Measurements from ENCODE around the gene KAT5.

- TF ChIP-seq CTCF (conservative IDR thresholded peaks at IDR 0.05 in 1 of 2, IDR thresholded peaks at IDR 0.05 in 1 of 2; ENCODE audit: extremely low read depth in 1 of 2, insufficient read depth in 1 of 2, low read depth in 1 of 2, low read length in 2 of 2), result peak; percentile 94 to 99
- TF ChIP-seq EZH2 (IDR thresholded peaks at IDR 0.05; ENCODE audit: borderline replicate concordance, low read length), result no peak
These were observed at the start of gene KAT5 for GRCh38 chr11:65711785-65712632.
